Endothelial cell of umbilical vein (primary cell): Measurements from ENCODE around the gene CNTNAP2. TPM values are rescaled to one million over a fixed set of nuclear protein-coding genes. Genes with fewer than 3 reads are reported as not detected.

Source experiments
- BruUV-seq: library from RNA; stranded (reverse); fragments of 400-500 nt; replicated peaks from 2 replicates; lab custom pipeline; 2021; lab: Mats Ljungman, UMichigan
- CTCF ChIA-PET: fragments of 300-600, 350-600 bp; sonication (Branson Sonifier 250); formaldehyde crosslinking; loops from one replicate; lab custom pipeline; 2021; ENCODE audit warnings: antibody characterized with exemption, inconsistent platforms; lab: Charles Lee
- POLR2A ChIA-PET: fragments of 300-600, 350-600 bp; sonication (Branson Sonifier 250); formaldehyde crosslinking; loops from one replicate; lab custom pipeline; 2021; ENCODE audit warnings: antibody characterized with exemption, inconsistent platforms; lab: Charles Lee
- DNase-seq: peaks from one replicate; pipeline ENCODE4 v3.0.0-alpha.2; 2011; ENCODE audit warnings: low read depth, low spot score
- FAIRE-seq: peaks from 2 replicates; lab custom pipeline; 2011; peaks lifted over from hg19 to GRCh38; lab: Jason Lieb, UNC
- H2AFZ ChIP-seq: 2 replicates; pipeline ENCODE4 v1.6.0; 2012; ENCODE audit warnings: low read depth, low read length, control low read depth, inconsistent platforms
- H3K27ac ChIP-seq: 2 replicates; pipeline ENCODE4 v1.5.1; 2011; ENCODE audit warnings: low read depth, mild to moderate bottlenecking, control low read depth, low read length, moderate library complexity; ENCODE audit not compliant: insufficient read depth
- H3K27me3 ChIP-seq, 2 experiments: 2 replicates each; pipeline versions ENCODE4 v1.6.0 to v1.6.1; 2011; ENCODE audit warnings: low read length in 2 of 2, mixed read lengths in 1 of 2; ENCODE audit not compliant: control insufficient read depth in 2 of 2, insufficient read depth in 2 of 2
- H3K36me3 ChIP-seq, 2 experiments: 2 replicates in 1 of 2; 3 replicates in 1 of 2; pipeline ENCODE4 v1.5.1; 2011; ENCODE audit warnings: low read length in 2 of 2, mild to moderate bottlenecking in 1 of 2, moderate library complexity in 1 of 2; ENCODE audit not compliant: control insufficient read depth in 2 of 2, insufficient read depth in 2 of 2; ENCODE audit errors: extremely low read depth in 1 of 2
- H3K4me1 ChIP-seq: 3 replicates; pipeline ENCODE4 v1.5.1; 2011; ENCODE audit warnings: mild to moderate bottlenecking, low read length; ENCODE audit not compliant: control insufficient read depth, insufficient read depth; ENCODE audit errors: extremely low read depth
- H3K4me2 ChIP-seq: 2 replicates; pipeline ENCODE4 v1.6.1; 2011; ENCODE audit warnings: low read length, control low read depth, mixed read lengths; ENCODE audit not compliant: insufficient read depth
- H3K4me3 ChIP-seq, 3 experiments: fragments of 200-600 bp in 1 of 3; sonication (generic), shearing (Covaris generic) in 1 of 3; replicated peaks in 1 of 3; 2 replicates each; pipeline ENCODE4 v1.5.1; 2011 to 2016; ENCODE audit warnings: control low read depth in 3 of 3, low read length in 3 of 3, mild to moderate bottlenecking in 2 of 3, inconsistent platforms in 1 of 3, low read depth in 1 of 3, moderate library complexity in 1 of 3; ENCODE audit not compliant: insufficient read depth in 1 of 3
- H3K79me2 ChIP-seq: 2 replicates; pipeline ENCODE4 v1.6.0; 2012; ENCODE audit warnings: low read length, inconsistent platforms; ENCODE audit not compliant: control insufficient read depth, insufficient read depth
- H3K9ac ChIP-seq: replicated peaks from 2 replicates; pipeline ENCODE3; 2011; ENCODE audit warnings: low read length, control low read depth; ENCODE audit not compliant: insufficient read depth; ENCODE audit errors: extremely low read depth
- H3K9me1 ChIP-seq: replicated peaks from 3 replicates; pipeline ENCODE4 v1.6.0; 2011; ENCODE audit warnings: mild to moderate bottlenecking, low read length; ENCODE audit not compliant: control insufficient read depth, insufficient read depth; ENCODE audit errors: extremely low read depth
- H3K9me3 ChIP-seq: replicated peaks from 2 replicates; pipeline ENCODE4 v1.5.1; 2012; ENCODE audit warnings: low read length, inconsistent platforms; ENCODE audit not compliant: control insufficient read depth, insufficient read depth
- H4K20me1 ChIP-seq: replicated peaks from 2 replicates; pipeline ENCODE3; 2011; ENCODE audit warnings: mild to moderate bottlenecking, low read length; ENCODE audit not compliant: control insufficient read depth, insufficient read depth; ENCODE audit errors: extremely low read depth
- EZH2 ChIP-seq: IDR thresholded peaks from 2 replicates; pipeline ENCODE4 v1.6.1; 2012; ENCODE audit warnings: borderline replicate concordance, low read depth, mild to moderate bottlenecking, moderate library complexity, low read length, inconsistent platforms; ENCODE audit not compliant: severe bottlenecking
- FOS ChIP-seq: IDR thresholded peaks from 2 replicates; pipeline ENCODE4 v1.6.1; 2011; ENCODE audit warnings: mild to moderate bottlenecking, low read length, moderate library complexity, borderline replicate concordance; ENCODE audit not compliant: insufficient read depth
- GATA2 ChIP-seq: IDR thresholded peaks from 2 replicates; pipeline ENCODE4 v1.7.0; 2011; ENCODE audit warnings: low read depth, mild to moderate bottlenecking, moderate library complexity, mixed read lengths, low read length; ENCODE audit not compliant: insufficient read length, insufficient read depth
- JUN ChIP-seq: IDR thresholded peaks from 2 replicates; pipeline ENCODE4 v1.6.1; 2011; ENCODE audit warnings: borderline replicate concordance, low read depth; ENCODE audit not compliant: insufficient read length, insufficient read depth
- MYC ChIP-seq: IDR thresholded peaks from one replicate; pipeline ENCODE4 v1.6.1; 2011; ENCODE audit warnings: mild to moderate bottlenecking, low read depth, low read length
- POLR2A ChIP-seq: IDR thresholded peaks from 2 replicates; pipeline ENCODE4 v1.6.1; 2012; ENCODE audit warnings: low read depth, mild to moderate bottlenecking, control low read depth, low read length
- POLR2AphosphoS5 ChIP-seq: IDR thresholded peaks from 2 replicates; pipeline ENCODE4 v1.6.1; 2012; ENCODE audit warnings: low read depth, mild to moderate bottlenecking, control low read depth, low read length, moderate library complexity; ENCODE audit not compliant: insufficient read depth
- dilution Hi-C: fragments of 300-500 bp; cut with MboI; formaldehyde crosslinking; loops from one replicate; pipeline ENCODE4 v1.15.0; 2019; ENCODE audit warnings: low sequenced_read_pairs; ENCODE audit not compliant: extremely low pct_ligation_motif_present
- intact Hi-C: fragments of 100-400 bp; cut with micrococcal nuclease; formaldehyde crosslinking; loops from one replicate; pipeline ENCODE4 v1.10.0; 2022
- polyA plus RNA-seq, 4 experiments: library from polyadenylated mRNA; depleted of rRNA in 3 of 4; stranded (reverse) in 3 of 4; unstranded in 1 of 4; fragments of >200 nt; gene quantifications; 2 replicates each; pipeline versions ENCODE4 v1.2.1 to v1.2.3, GENCODE V29; 2011 to 2012; ENCODE audit warnings: missing spikeins in 1 of 4
- total RNA-seq: library from RNA; stranded (reverse); gene quantifications from 2 replicates; pipeline ENCODE4 v1.2.3, GENCODE V29; 2021
- TF ChIP-seq, protein P1 (sequence below), 2 donors: IDR thresholded peaks; 1 replicate in 1 of 2; 2 replicates in 1 of 2; pipeline ENCODE4 v1.5.1; 2011; ENCODE audit warnings: low read length in 2 of 2, mild to moderate bottlenecking in 2 of 2, moderate library complexity in 2 of 2, control low read depth in 1 of 2, inconsistent platforms in 1 of 2, low read depth in 1 of 2; ENCODE audit not compliant: insufficient read depth in 1 of 2; ENCODE audit errors: extremely low read depth in 1 of 2
- TF ChIP-seq, protein P2 (sequence below): IDR thresholded peaks from 2 replicates; pipeline ENCODE4 v1.6.1; 2011; ENCODE audit not compliant: insufficient read depth, insufficient read length

The CNTNAP2 gene
- total and polyA plus RNA-seq, 2 donors (not counting 3 experiments of a cell fraction or from before 2014, with no cell fraction given), result not detected

DNA sequence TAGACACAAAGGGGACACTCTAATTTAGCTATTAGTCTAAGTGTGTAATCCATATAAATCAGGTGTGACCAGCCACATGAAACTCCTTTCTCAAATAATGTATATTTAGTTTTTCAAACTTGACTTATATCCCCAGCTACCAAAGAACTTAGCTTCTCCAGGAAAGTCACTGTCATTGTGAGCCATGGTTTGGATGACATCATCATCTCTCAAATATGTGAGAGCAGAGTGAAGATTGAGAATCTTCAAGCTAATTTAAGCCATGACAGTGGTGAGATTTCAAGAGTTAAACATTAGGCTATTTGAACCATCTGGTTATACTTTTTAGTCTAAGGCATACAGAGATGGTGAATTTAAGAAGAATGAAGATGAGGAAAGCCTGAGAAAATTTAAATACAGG lies 1165.6 kb downstream of the CNTNAP2 start:
- TF ChIP-seq GATA2 (no peak), JUN (no peak), POLR2A (no peak), EZH2 (no peak), MYC (no peak), POLR2AphosphoS5 (no peak), FOS (no peak)
- TF ChIP-seq, protein P1, sequence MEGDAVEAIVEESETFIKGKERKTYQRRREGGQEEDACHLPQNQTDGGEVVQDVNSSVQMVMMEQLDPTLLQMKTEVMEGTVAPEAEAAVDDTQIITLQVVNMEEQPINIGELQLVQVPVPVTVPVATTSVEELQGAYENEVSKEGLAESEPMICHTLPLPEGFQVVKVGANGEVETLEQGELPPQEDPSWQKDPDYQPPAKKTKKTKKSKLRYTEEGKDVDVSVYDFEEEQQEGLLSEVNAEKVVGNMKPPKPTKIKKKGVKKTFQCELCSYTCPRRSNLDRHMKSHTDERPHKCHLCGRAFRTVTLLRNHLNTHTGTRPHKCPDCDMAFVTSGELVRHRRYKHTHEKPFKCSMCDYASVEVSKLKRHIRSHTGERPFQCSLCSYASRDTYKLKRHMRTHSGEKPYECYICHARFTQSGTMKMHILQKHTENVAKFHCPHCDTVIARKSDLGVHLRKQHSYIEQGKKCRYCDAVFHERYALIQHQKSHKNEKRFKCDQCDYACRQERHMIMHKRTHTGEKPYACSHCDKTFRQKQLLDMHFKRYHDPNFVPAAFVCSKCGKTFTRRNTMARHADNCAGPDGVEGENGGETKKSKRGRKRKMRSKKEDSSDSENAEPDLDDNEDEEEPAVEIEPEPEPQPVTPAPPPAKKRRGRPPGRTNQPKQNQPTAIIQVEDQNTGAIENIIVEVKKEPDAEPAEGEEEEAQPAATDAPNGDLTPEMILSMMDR (IDR thresholded peaks at IDR 0.05; ENCODE audit: extremely low read depth in 1 of 2, insufficient read depth in 1 of 2, low read depth in 1 of 2, low read length in 2 of 2), result no peak
- TF ChIP-seq, protein P2, sequence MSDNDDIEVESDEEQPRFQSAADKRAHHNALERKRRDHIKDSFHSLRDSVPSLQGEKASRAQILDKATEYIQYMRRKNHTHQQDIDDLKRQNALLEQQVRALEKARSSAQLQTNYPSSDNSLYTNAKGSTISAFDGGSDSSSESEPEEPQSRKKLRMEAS, result no peak

More for the DNA sequence above, 1165.6 kb downstream of the CNTNAP2 start:
- Histone ChIP-seq H3K4me3 (no peak overlapping the region), H3K9me3 (peaks cover 4% of the 10 kb centered on the region), H3K27me3 (no peaks in the 10 kb centered on the region), H3K36me3 (no peaks in the 10 kb centered on the region), H3K4me2 (no peak overlapping the region), H4K20me1 (no peaks in the 10 kb centered on the region), H3K9ac (no peak overlapping the region), H3K9me1 (no peaks in the 10 kb centered on the region), H3K4me1 (no peaks in the 10 kb centered on the region), H2AFZ (no peak overlapping the region), H3K79me2 (no peaks in the 10 kb centered on the region), H3K27ac (no peak overlapping the region)
- no peak for DNase-seq
- intact Hi-C loops, result no loop called here
- dilution Hi-C loops, result no loop called here
- FAIRE-seq, result no peak
- ChIA-PET POLR2A (no interaction called here), CTCF (no interaction called here)
- no TSS peak for BruUV-seq
